Psoas muscle (tissue), 8 donors: ENCODE results near the gene NEK10. TPM values are rescaled to one million over a fixed set of nuclear protein-coding genes. Genes with fewer than 3 reads are reported as not detected.
"Not testable (repeated sequence)": the region's sequence is repeated elsewhere in the genome, so short reads cannot be mapped to it uniquely, and the experiment has no call there.

Experiments used
- ATAC-seq, 4 donors: fragments of 200-7000 bp; cut with Tn5 transposase; one replicate each; pipeline ENCODE4 v1.9.1; 2020; ENCODE audit warnings: moderate library complexity in 3 of 4, mild to moderate bottlenecking in 2 of 4
- DNase-seq, 2 donors: peaks; one replicate each; pipeline ENCODE4 v3.0.0-alpha.2; 2020
- H3K27ac ChIP-seq: fragments of 200-600 bp; one replicate; pipeline ENCODE4 v1.8.0; 2022
- H3K27me3 ChIP-seq, 3 donors: fragments of 200-600 bp in 1 of 3; one replicate each; pipeline versions ENCODE4 v1.6.1 to v1.8.0; 2013 to 2022; ENCODE audit warnings: low read length in 2 of 3, mild to moderate bottlenecking in 2 of 3, moderate library complexity in 1 of 3; ENCODE audit not compliant: insufficient read depth in 3 of 3
- H3K36me3 ChIP-seq, 2 donors: fragments of 200-600 bp in 1 of 2; one replicate each; pipeline versions ENCODE4 v1.6.1 to v1.8.0; 2013 to 2022; ENCODE audit warnings: low read depth in 1 of 2, mild to moderate bottlenecking in 1 of 2, moderate library complexity in 1 of 2; ENCODE audit not compliant: insufficient read depth in 1 of 2
- H3K4me1 ChIP-seq: fragments of 200-600 bp; one replicate; pipeline ENCODE4 v1.8.0; 2022
- H3K4me3 ChIP-seq: fragments of 200-600 bp; one replicate; pipeline ENCODE4 v1.8.0; 2022; ENCODE audit warnings: mild to moderate bottlenecking
- H3K9me3 ChIP-seq: fragments of 200-600 bp; one replicate; pipeline ENCODE4 v1.8.0; 2022
- CTCF ChIP-seq: fragments of 200-600 bp; IDR thresholded peaks from one replicate; pipeline ENCODE4 v1.8.0; 2022; ENCODE audit warnings: antibody characterized with exemption
- WGBS, 3 donors: extraction: QIAGEN DNeasy Blood & Tissue Kit; methylation state at CpG; one replicate each; pipeline versions ENCODE4 v1.1.6 to v1.1.7; 2013; 5-methylcytosine and 5-hydroxymethylcytosine counted together
- intact Hi-C, 2 donors: fragments of 100-400 bp; cut with DNase I; formaldehyde crosslinking; loops; one replicate each; pipeline versions ENCODE4 v1.11.0 to v1.14.2; 2022
- polyA plus RNA-seq, 3 donors: library from polyadenylated mRNA; stranded (reverse); fragments of 200-250 nt; gene quantifications; one replicate each; pipeline ENCODE4 v1.2.3, GENCODE V29; 2013
- total RNA-seq, 4 donors: library from RNA; stranded (reverse); fragmentation: NEBNext Ultra II Directional in 2 of 4; extraction: Animal tissue kit (Norgen Biotek cat#: 25700) in 2 of 4; gene quantifications; one replicate each; pipeline versions ENCODE4 v1.2.1 to v1.2.4, GENCODE V29; 2021 to 2023
- donor health status: healthy with polysubstance abuse.
- donor health status: DM: no; HTN: no; CAD: no; lungs with moderate emphysema.
- donor health status: Bipolar disorder and iron deficiency.
- donor health status: healthy.
- donor health status: DM: yes; HTN: yes; CAD: no.
- donor health status: DM: no; HTN: no; CAD: no.
- donor health status: DM: no; HTN: no; CAD: no.
- donor health status: DM: yes; HTN: yes; CAD: no.

NEK10 gene
- total and polyA plus RNA-seq, 7 donors, result 0.44 to 16.6 (median 5.0) TPM

GRCh38 chr3:27342267-27342666, 26.9 kb downstream of the NEK10 start:
- Histone ChIP-seq H3K4me3 (no peak overlapping the region), H3K4me1 (peaks cover 21% of the 10 kb centered on the region), H3K36me3 (no peaks in the 10 kb centered on the region), H3K27ac (peak overlapping the region; percentile 88), H3K9me3 (no peaks in the 10 kb centered on the region), H3K27me3 (no peaks in the 10 kb centered on the region)
- DNase-seq (no peak), ATAC-seq (peak in 1 of 4 donors; percentile 53)
- 47 to 53% (median 51%) methylated on average over 1 of the region's 1 CpG for WGBS, 3 donors
- intact Hi-C loops, result no loop called here
- TF ChIP-seq CTCF, result no peak

- Histone ChIP-seq H3K27ac (peak overlapping the region; percentile 3), H3K4me1 (peaks cover 31% of the 10 kb centered on the region), H3K9me3 (no peaks in the 10 kb centered on the region), H3K4me3 (no peak overlapping the region), H3K36me3 (no peaks in the 10 kb centered on the region), H3K27me3 (no peaks in the 10 kb centered on the region)
- intact Hi-C loops, result no loop called here
- DNase-seq (no peak), ATAC-seq (no peak)
- no peak for TF ChIP-seq CTCF
- WGBS, 3 donors, result 31 to 39% (median 33%) methylated on average over 1 of the region's 1 CpG
Observed at GRCh38 chr3:27340534-27340933, 28.6 kb downstream of the NEK10 start.

- H3K4me1 ChIP-seq, result peaks cover 10% of the 10 kb centered on the region
- TF ChIP-seq CTCF, result no peak
- H3K27ac ChIP-seq, result no peak overlapping the region
- no peaks in the 10 kb centered on the region for H3K27me3 ChIP-seq
- WGBS, 3 donors, result 90 to 92% (median 91%) methylated on average over 1 of the region's 1 CpG
- ATAC-seq (no peak), DNase-seq (no peak)
- intact Hi-C loops, result no loop called here
- no peaks in the 10 kb centered on the region for H3K9me3 ChIP-seq
- no peak overlapping the region for H3K4me3 ChIP-seq
- no peaks in the 10 kb centered on the region for H3K36me3 ChIP-seq
Observed at GRCh38 chr3:27335571-27335970, 33.6 kb downstream of the NEK10 start.

GRCh38 chr3:27333843-27334242, 35.3 kb downstream of the NEK10 start:
- no peak for TF ChIP-seq CTCF
- intact Hi-C loops, result no loop called here
- no peaks in the 10 kb centered on the region for H3K36me3 ChIP-seq
- no peaks in the 10 kb centered on the region for H3K27me3 ChIP-seq
- no peak for DNase-seq
- no peak overlapping the region for H3K4me3 ChIP-seq
- no peak for ATAC-seq
- H3K4me1 ChIP-seq, result peaks cover 10% of the 10 kb centered on the region
- no peak overlapping the region for H3K27ac ChIP-seq
- H3K9me3 ChIP-seq, result no peaks in the 10 kb centered on the region

GRCh38 chr3:27328982-27329762, 40.0 kb downstream of the NEK10 start:
- peak overlapping the region; percentile 88 for H3K27ac ChIP-seq
- peaks cover 28% of the 10 kb centered on the region for H3K4me1 ChIP-seq
- H3K4me3 ChIP-seq, H3K27me3 ChIP-seq, DNase-seq, ATAC-seq, intact Hi-C loops, H3K36me3 ChIP-seq, H3K9me3 ChIP-seq: not testable (repeated sequence)
- WGBS, 3 donors, result 97 to 98% (median 98%) methylated on average over 4 of the region's 4 CpGs
